CD8-positive, alpha-beta memory T cell (primary cell): ENCODE measurements around the gene MAP7. TPM values are rescaled to one million over a fixed set of nuclear protein-coding genes. Genes with fewer than 3 reads are reported as not detected.

Experiments
- CTCF ChIA-PET: fragments of 350-600 bp; sonication (Branson Sonifier 250); formaldehyde crosslinking; loops from one replicate; lab custom pipeline; 2021; ENCODE audit warnings: antibody characterized with exemption; lab: Charles Lee
- POLR2A ChIA-PET: fragments of 350-600 bp; sonication (Branson Sonifier 250); formaldehyde crosslinking; loops from one replicate; lab custom pipeline; 2021; ENCODE audit warnings: antibody characterized with exemption; lab: Charles Lee
- DNase-seq, 5 donors: peaks; one replicate each; pipeline versions ENCODE4 v3.0.0 to v3.0.0-alpha.2; 2020 to 2022; ENCODE audit warnings: mixed read lengths in 1 of 5
- H3K27ac ChIP-seq: one replicate; pipeline ENCODE4 v1.7.0; 2013; ENCODE audit warnings: low read depth, mild to moderate bottlenecking, low read length, moderate library complexity
- H3K27me3 ChIP-seq: 2 replicates; pipeline ENCODE4 v1.7.0; 2013; ENCODE audit warnings: low read length, mild to moderate bottlenecking; ENCODE audit not compliant: insufficient read depth, poor library complexity, severe bottlenecking
- H3K36me3 ChIP-seq: 2 replicates; pipeline ENCODE4 v1.7.0; 2013; ENCODE audit warnings: mild to moderate bottlenecking, low read length, moderate library complexity; ENCODE audit not compliant: insufficient read depth
- H3K4me1 ChIP-seq: 2 replicates; pipeline ENCODE4 v1.7.0; 2013; ENCODE audit warnings: mild to moderate bottlenecking, low read length, moderate library complexity; ENCODE audit not compliant: insufficient read depth
- H3K4me3 ChIP-seq: 2 replicates; pipeline ENCODE4 v1.7.0; 2013; ENCODE audit warnings: mild to moderate bottlenecking, low read length
- H3K9me3 ChIP-seq: 2 replicates; pipeline ENCODE4 v1.7.0; 2013; ENCODE audit warnings: mild to moderate bottlenecking, low read length
- H3K27ac Mint-ChIP-seq, 8 donors: one replicate each; pipeline ENCODE4 v1.8.0; 2020 to 2021; ENCODE audit warnings: mixed read lengths in 8 of 8, mild to moderate bottlenecking in 6 of 8, inconsistent platforms in 3 of 8, moderate library complexity in 3 of 8
- H3K27me3 Mint-ChIP-seq, 2 donors: one replicate each; pipeline ENCODE4 v1.8.0; 2020 to 2021; ENCODE audit warnings: mixed read lengths in 2 of 2, mild to moderate bottlenecking in 1 of 2, moderate library complexity in 1 of 2
- H3K36me3 Mint-ChIP-seq, 3 donors: one replicate each; pipeline ENCODE4 v1.8.0; 2020 to 2021; ENCODE audit warnings: mixed read lengths in 3 of 3, inconsistent platforms in 1 of 3, mild to moderate bottlenecking in 1 of 3
- H3K4me1 Mint-ChIP-seq, 3 donors: one replicate each; pipeline ENCODE4 v1.8.0; 2020 to 2021; ENCODE audit warnings: mixed read lengths in 3 of 3, inconsistent platforms in 1 of 3, mild to moderate bottlenecking in 1 of 3
- H3K4me3 Mint-ChIP-seq, 7 donors: one replicate each; pipeline ENCODE4 v1.8.0; 2020 to 2021; ENCODE audit warnings: mixed read lengths in 7 of 7, mild to moderate bottlenecking in 6 of 7, moderate library complexity in 4 of 7, inconsistent platforms in 2 of 7
- H3K9me3 Mint-ChIP-seq, 5 donors: one replicate each; pipeline ENCODE4 v1.8.0; 2020 to 2022; ENCODE audit warnings: mixed read lengths in 5 of 5, mild to moderate bottlenecking in 3 of 5, moderate library complexity in 2 of 5, inconsistent platforms in 1 of 5
- polyA plus RNA-seq: library from polyadenylated mRNA; unstranded; fragments of 300-500 nt; fragmentation: Illumina TruSeq; gene quantifications from one replicate; pipeline ENCODE4 v1.2.3, GENCODE V29; 2021
- total RNA-seq, 2 experiments: library from RNA; stranded (reverse); gene quantifications; one replicate each; pipeline ENCODE4 v1.2.3, GENCODE V29; 2021

The MAP7 gene
- total and polyA plus RNA-seq, 3 experiments from 2014 or later = 0.50 to 0.52 (median 0.51) TPM

GRCh38 chr6:136571496-136571895 lies 21.3 kb upstream of the MAP7 start:
- Mint-ChIP-seq H3K27me3 (peaks cover 0 to 6% of the 10 kb centered on the region in 2 donors), H3K4me3 (no peak overlapping the region), H3K27ac (no peak overlapping the region), H3K36me3 (peaks cover 31 to 75% (median 32%) of the 10 kb centered on the region in 3 donors), H3K9me3 (peaks cover 0 to 6% (median 0%) of the 10 kb centered on the region in 5 donors), H3K4me1 (peaks cover 0 to 24% (median 4%) of the 10 kb centered on the region in 3 donors)
- no peak for DNase-seq
- H3K27me3 ChIP-seq = no peaks in the 10 kb centered on the region
- H3K9me3 ChIP-seq = no peaks in the 10 kb centered on the region
- H3K4me1 ChIP-seq = no peaks in the 10 kb centered on the region
- ChIA-PET CTCF (no interaction called here), POLR2A (no interaction called here)
- no peak overlapping the region for H3K27ac ChIP-seq
- H3K36me3 ChIP-seq = peaks cover 15% of the 10 kb centered on the region
- H3K4me3 ChIP-seq = no peak overlapping the region

DNA sequence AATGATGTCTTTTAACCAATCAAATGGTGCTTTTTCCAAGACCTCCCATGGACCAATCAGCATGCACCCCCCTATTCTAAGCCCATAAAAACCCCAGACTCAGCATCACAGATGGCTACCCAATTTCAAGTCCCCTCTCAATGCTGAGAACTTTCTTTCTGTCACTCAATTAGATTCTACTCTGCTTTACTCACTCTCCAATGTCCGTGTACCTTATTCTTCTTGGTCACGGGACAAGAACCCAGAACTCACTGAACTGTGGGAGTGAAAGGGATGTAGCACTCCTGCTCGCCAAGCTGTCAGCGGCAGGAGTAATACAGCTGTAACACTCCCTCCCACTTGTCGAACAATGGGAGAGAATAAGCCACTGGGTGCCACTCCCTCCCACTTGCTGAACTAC lies 20.8 kb upstream of the MAP7 start:
- CTCF ChIA-PET = no interaction called here
- DNase-seq = no peak
- POLR2A ChIA-PET = no interaction called here
- H3K27ac Mint-ChIP-seq = peak overlapping the region in 3 of 8 donors; percentile 11 to 29 (median 29)
- H3K4me1 Mint-ChIP-seq = peaks cover 0 to 25% (median 4%) of the 10 kb centered on the region in 3 donors
- peaks cover 0 to 6% of the 10 kb centered on the region in 2 donors for H3K27me3 Mint-ChIP-seq
- Histone ChIP-seq H3K27ac (no peak overlapping the region), H3K4me1 (no peaks in the 10 kb centered on the region), H3K36me3 (peaks cover 19% of the 10 kb centered on the region), H3K27me3 (no peaks in the 10 kb centered on the region), H3K9me3 (no peaks in the 10 kb centered on the region), H3K4me3 (no peak overlapping the region)
- H3K36me3 Mint-ChIP-seq = peaks cover 31 to 75% (median 35%) of the 10 kb centered on the region in 3 donors
- no peak overlapping the region for H3K4me3 Mint-ChIP-seq
- peaks cover 0 to 6% (median 0%) of the 10 kb centered on the region in 5 donors for H3K9me3 Mint-ChIP-seq

DNA sequence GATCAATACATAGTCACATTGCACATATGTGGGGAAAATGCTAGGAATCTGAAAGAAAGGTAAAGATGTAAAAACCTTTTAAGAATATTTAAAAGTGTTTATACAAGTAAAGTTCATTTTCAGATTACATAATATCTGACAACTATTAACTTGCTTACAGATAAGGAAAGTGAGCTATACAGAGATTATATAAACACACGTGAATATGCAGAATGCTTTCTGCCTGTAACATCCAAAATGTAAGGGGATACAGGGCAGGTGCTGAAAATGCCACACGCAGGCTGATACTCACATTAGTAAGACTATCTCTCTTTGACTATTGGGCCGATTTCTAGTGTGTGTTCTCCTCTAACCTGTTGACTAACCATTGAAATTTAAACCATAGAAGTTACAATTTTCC lies 17.9 kb upstream of the MAP7 start:
- ChIA-PET POLR2A (no interaction called here), CTCF (interaction anchor here (1.1 kb wide), 1 partner anchor 11 kb away, joined by 3 read pairs; no protein-coding TSS in a partner anchor)
- Histone ChIP-seq H3K4me1 (peaks cover 4% of the 10 kb centered on the region), H3K4me3 (no peak overlapping the region), H3K27ac (no peak overlapping the region), H3K27me3 (no peaks in the 10 kb centered on the region), H3K36me3 (peaks cover 11% of the 10 kb centered on the region), H3K9me3 (no peaks in the 10 kb centered on the region)
- peaks cover 9 to 52% (median 25%) of the 10 kb centered on the region in 3 donors for H3K4me1 Mint-ChIP-seq
- H3K9me3 Mint-ChIP-seq = peaks cover 0 to 6% (median 0%) of the 10 kb centered on the region in 5 donors
- H3K36me3 Mint-ChIP-seq = peaks cover 19 to 75% (median 32%) of the 10 kb centered on the region in 3 donors
- H3K27ac Mint-ChIP-seq = peak overlapping the region in 2 of 8 donors; percentile 8 to 26
- DNase-seq = no peak
- H3K27me3 Mint-ChIP-seq = peaks cover 0 to 6% of the 10 kb centered on the region in 2 donors
- no peak overlapping the region for H3K4me3 Mint-ChIP-seq

DNA sequence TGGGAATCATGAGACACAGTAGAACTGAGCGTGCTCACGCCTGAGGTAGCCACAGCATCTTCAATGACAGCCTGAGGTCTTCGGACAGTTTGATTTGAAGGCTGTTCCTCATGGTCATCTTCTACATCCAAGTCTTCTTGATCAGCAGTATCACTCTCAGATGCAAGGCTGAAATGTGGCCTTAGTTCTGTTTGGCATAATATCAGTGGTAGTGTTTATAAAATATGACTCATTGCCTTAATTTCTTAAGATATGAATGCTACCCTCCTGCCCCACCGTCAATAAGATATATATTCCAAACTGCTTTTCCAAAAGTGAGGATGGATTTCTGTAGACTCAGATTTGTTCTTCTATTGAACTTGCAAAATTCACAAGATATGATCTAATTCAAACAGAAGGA lies 17.5 kb upstream of the MAP7 start:
- peaks cover 15 to 75% (median 29%) of the 10 kb centered on the region in 3 donors for H3K36me3 Mint-ChIP-seq
- POLR2A ChIA-PET = no interaction called here
- no peak overlapping the region for H3K27ac ChIP-seq
- H3K27me3 Mint-ChIP-seq = peaks cover 0 to 3% of the 10 kb centered on the region in 2 donors
- H3K4me3 ChIP-seq = no peak overlapping the region
- H3K36me3 ChIP-seq = peaks cover 11% of the 10 kb centered on the region
- peaks cover 0 to 6% (median 0%) of the 10 kb centered on the region in 5 donors for H3K9me3 Mint-ChIP-seq
- H3K27ac Mint-ChIP-seq = peak overlapping the region in 1 of 8 donors; percentile 26
- peaks cover 9 to 54% (median 28%) of the 10 kb centered on the region in 3 donors for H3K4me1 Mint-ChIP-seq
- no peaks in the 10 kb centered on the region for H3K9me3 ChIP-seq
- no peak overlapping the region for H3K4me3 Mint-ChIP-seq
- no peak for DNase-seq
- H3K4me1 ChIP-seq = peaks cover 4% of the 10 kb centered on the region
- H3K27me3 ChIP-seq = no peaks in the 10 kb centered on the region
- CTCF ChIA-PET = interaction anchor here (0.9 to 1.1 kb wide), 2 partner anchors 11 to 17 kb away, joined by 3 read pairs; partner anchors contain the start of gene MAP7

- no peak overlapping the region for H3K4me3 Mint-ChIP-seq
- Histone ChIP-seq H3K27ac (no peak overlapping the region), H3K36me3 (peaks cover 11% of the 10 kb centered on the region), H3K9me3 (no peaks in the 10 kb centered on the region), H3K4me3 (no peak overlapping the region), H3K4me1 (peaks cover 4% of the 10 kb centered on the region), H3K27me3 (no peaks in the 10 kb centered on the region)
- POLR2A ChIA-PET = no interaction called here
- peak overlapping the region in 2 of 8 donors; percentile 9 to 87 for H3K27ac Mint-ChIP-seq
- DNase-seq = no peak
- H3K9me3 Mint-ChIP-seq = peaks cover 0 to 5% (median 0%) of the 10 kb centered on the region in 5 donors
- CTCF ChIA-PET = interaction anchor here (0.9 kb wide), 1 partner anchor 16 kb away, joined by 3 read pairs; the partner anchor contains the start of gene MAP7
- peaks cover 9 to 54% (median 28%) of the 10 kb centered on the region in 3 donors for H3K4me1 Mint-ChIP-seq
- peaks cover 13 to 78% (median 28%) of the 10 kb centered on the region in 3 donors for H3K36me3 Mint-ChIP-seq
- H3K27me3 Mint-ChIP-seq = peaks cover 0 to 3% of the 10 kb centered on the region in 2 donors
Measured at GRCh38 chr6:136566851-136567250, 16.6 kb upstream of the MAP7 start.

GRCh38 chr6:136566007-136566487 lies 15.8 kb upstream of the MAP7 start:
- Histone ChIP-seq H3K27me3 (no peaks in the 10 kb centered on the region), H3K9me3 (no peaks in the 10 kb centered on the region), H3K36me3 (peaks cover 11% of the 10 kb centered on the region), H3K4me3 (no peak overlapping the region), H3K4me1 (peaks cover 4% of the 10 kb centered on the region), H3K27ac (no peak overlapping the region)
- POLR2A ChIA-PET = no interaction called here
- Mint-ChIP-seq H3K4me3 (no peak overlapping the region), H3K9me3 (no peaks in the 10 kb centered on the region), H3K27ac (peak overlapping the region in 5 of 8 donors; percentile 11 to 69 (median 61)), H3K27me3 (peaks cover 0 to 3% of the 10 kb centered on the region in 2 donors), H3K36me3 (peaks cover 8 to 78% (median 29%) of the 10 kb centered on the region in 3 donors), H3K4me1 (peaks cover 9 to 54% (median 28%) of the 10 kb centered on the region in 3 donors)
- CTCF ChIA-PET = interaction anchor here (1.6 kb wide), 1 partner anchor 16 kb away, joined by 3 read pairs; the partner anchor contains the start of gene MAP7
- no peak for DNase-seq

DNA sequence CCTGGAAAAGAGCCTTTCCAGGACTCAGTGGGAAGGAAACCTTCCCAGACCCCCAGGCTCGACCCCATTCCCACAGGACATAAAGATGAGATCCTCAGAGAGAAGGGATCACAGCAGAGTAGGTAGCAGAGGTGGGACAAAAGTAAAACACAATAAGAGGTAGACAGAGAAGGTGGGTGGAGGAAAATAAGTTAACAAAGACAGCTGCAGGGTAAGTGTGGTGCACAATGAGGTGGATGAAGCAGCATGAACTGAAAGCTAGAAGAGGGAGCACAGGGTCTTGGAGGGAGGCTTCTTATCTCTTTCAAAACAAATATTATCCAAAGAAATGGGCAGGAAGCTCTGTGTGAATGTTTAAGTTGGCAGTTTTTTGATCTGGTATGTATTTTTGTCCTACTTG lies 14.0 kb upstream of the MAP7 start:
- peaks cover 9 to 54% (median 26%) of the 10 kb centered on the region in 3 donors for H3K4me1 Mint-ChIP-seq
- Histone ChIP-seq H3K36me3 (peaks cover 11% of the 10 kb centered on the region), H3K4me3 (no peak overlapping the region), H3K9me3 (no peaks in the 10 kb centered on the region), H3K4me1 (peaks cover 4% of the 10 kb centered on the region), H3K27me3 (no peaks in the 10 kb centered on the region), H3K27ac (peak overlapping the region; percentile 21)
- H3K27ac Mint-ChIP-seq = peak overlapping the region in 6 of 8 donors; percentile 4 to 88 (median 22)
- CTCF ChIA-PET = interaction anchor here (1.2 kb wide), 1 partner anchor 20 kb away, joined by 3 read pairs; no protein-coding TSS in a partner anchor
- peak overlapping the region in 3 of 7 donors; percentile 17 to 39 (median 27) for H3K4me3 Mint-ChIP-seq
- peaks cover 5 to 76% (median 32%) of the 10 kb centered on the region in 3 donors for H3K36me3 Mint-ChIP-seq
- no peaks in the 10 kb centered on the region for H3K27me3 Mint-ChIP-seq
- H3K9me3 Mint-ChIP-seq = no peaks in the 10 kb centered on the region
- POLR2A ChIA-PET = no interaction called here
- DNase-seq = no peak
